Esophagus squamous epithelium (tissue), 4 donors: ENCODE data around the gene ASPHD2.

ENCODE experiments used
- POLR2A ChIP-seq, 4 donors: fragments of 450-650 bp; IDR thresholded peaks; one replicate each; pipeline ENCODE4 v1.6.1; 2017; ENCODE audit warnings: antibody characterized with exemption in 4 of 4, mild to moderate bottlenecking in 4 of 4, moderate library complexity in 3 of 4
- TF ChIP-seq, protein P1 (sequence below), 6 experiments: fragments of 450-650 bp in 4 of 6; fragments of 200-600 bp in 2 of 6; sonication (generic) in 2 of 6; IDR thresholded peaks; one replicate each; pipeline ENCODE4 v1.5.1; 2016 to 2019; ENCODE audit warnings: antibody characterized with exemption in 6 of 6, mild to moderate bottlenecking in 4 of 6, moderate library complexity in 4 of 6

DNA sequence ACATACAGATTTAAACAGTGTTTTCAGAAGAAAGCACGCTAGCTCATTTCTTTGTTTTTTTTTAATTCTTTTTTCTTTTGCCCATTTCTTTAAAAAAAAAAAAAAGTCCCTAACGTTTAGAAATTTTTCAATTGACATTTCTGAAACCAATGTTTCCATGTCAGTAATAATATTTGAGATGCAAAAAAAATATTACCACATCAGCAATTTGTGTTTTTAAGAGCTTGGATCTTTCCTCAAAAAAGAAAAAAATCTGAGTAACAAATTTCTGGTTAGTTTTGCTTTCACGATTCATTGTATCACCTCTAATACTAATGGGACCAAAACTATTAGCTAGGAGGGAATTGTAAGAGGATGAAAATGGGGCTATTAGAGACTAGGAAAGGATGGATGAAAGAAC lies 39.9 kb upstream of the ASPHD2 start:
- TF ChIP-seq, protein P1, sequence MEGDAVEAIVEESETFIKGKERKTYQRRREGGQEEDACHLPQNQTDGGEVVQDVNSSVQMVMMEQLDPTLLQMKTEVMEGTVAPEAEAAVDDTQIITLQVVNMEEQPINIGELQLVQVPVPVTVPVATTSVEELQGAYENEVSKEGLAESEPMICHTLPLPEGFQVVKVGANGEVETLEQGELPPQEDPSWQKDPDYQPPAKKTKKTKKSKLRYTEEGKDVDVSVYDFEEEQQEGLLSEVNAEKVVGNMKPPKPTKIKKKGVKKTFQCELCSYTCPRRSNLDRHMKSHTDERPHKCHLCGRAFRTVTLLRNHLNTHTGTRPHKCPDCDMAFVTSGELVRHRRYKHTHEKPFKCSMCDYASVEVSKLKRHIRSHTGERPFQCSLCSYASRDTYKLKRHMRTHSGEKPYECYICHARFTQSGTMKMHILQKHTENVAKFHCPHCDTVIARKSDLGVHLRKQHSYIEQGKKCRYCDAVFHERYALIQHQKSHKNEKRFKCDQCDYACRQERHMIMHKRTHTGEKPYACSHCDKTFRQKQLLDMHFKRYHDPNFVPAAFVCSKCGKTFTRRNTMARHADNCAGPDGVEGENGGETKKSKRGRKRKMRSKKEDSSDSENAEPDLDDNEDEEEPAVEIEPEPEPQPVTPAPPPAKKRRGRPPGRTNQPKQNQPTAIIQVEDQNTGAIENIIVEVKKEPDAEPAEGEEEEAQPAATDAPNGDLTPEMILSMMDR (IDR thresholded peaks at IDR 0.05) = no peak
- TF ChIP-seq POLR2A (IDR thresholded peaks at IDR 0.05) = no peak
